HCT116 (cell line): ENCODE results near the gene ELMOD1. TPM values are rescaled to one million over a fixed set of nuclear protein-coding genes. Genes with fewer than 3 reads are reported as not detected.

Source experiments
- ATAC-seq: fragments of 200-7000 bp; cut with Tn5 transposase; 2 replicates; pipeline ENCODE4 v1.9.1; 2020; ENCODE audit warnings: mild to moderate bottlenecking, moderate library complexity
- BruUV-seq: library from RNA; stranded (reverse); fragments of 400-500 nt; replicated peaks from 2 replicates; lab custom pipeline; 2021; lab: Mats Ljungman, UMichigan
- CTCF ChIA-PET: fragments of 300-600 bp; sonication (Branson Sonifier 250); formaldehyde crosslinking; loops from one replicate; lab custom pipeline; 2021; ENCODE audit warnings: antibody characterized with exemption; lab: Charles Lee
- POLR2A ChIA-PET: fragments of 300-600, 350-600 bp; sonication (Branson Sonifier 250); formaldehyde crosslinking; loops from one replicate; lab custom pipeline; 2021; ENCODE audit warnings: antibody characterized with exemption; lab: Charles Lee
- RAD21 ChIA-PET, 2 experiments: fragments of 300-600 bp; sonication (Branson Sonifier 250); formaldehyde crosslinking; loops; one replicate each; lab custom pipeline; 2023; ENCODE audit warnings: low total read pairs in 2 of 2; ENCODE audit not compliant: uncharacterized antibody in 2 of 2, unreplicated experiment in 2 of 2, low non-redundant PET in 1 of 2; lab: Charles Lee
- DNase-seq: peaks from one replicate; pipeline ENCODE4 v3.0.0-alpha.2; 2010; ENCODE audit warnings: low read depth, low spot score
- H2AFZ ChIP-seq: fragments of 200-600 bp; shearing (Covaris generic), sonication (generic); 2 replicates; pipeline ENCODE4 v1.6.1; 2017; ENCODE audit warnings: low read depth, mixed run types, mixed read lengths, antibody characterized with exemption, low read length; ENCODE audit not compliant: poor library complexity, severe bottlenecking
- H3K27ac ChIP-seq: 2 replicates; pipeline ENCODE4 v1.5.1; 2012; ENCODE audit warnings: low read depth, low read length
- H3K27me3 ChIP-seq: fragments of 200-600 bp; sonication (generic); 2 replicates; pipeline ENCODE4 v1.6.1; 2016; ENCODE audit warnings: mixed run types, low read length, mixed read lengths; ENCODE audit not compliant: insufficient read depth
- H3K36me3 ChIP-seq, 2 experiments: fragments of 200-500 bp in 1 of 2; fragments of 200-600 bp in 1 of 2; sonication (Bioruptor generic) in 1 of 2; sonication (generic) in 1 of 2; 2 replicates each; pipeline versions ENCODE4 v1.5.1 to v1.6.1; 2014 to 2016; ENCODE audit warnings: low read length in 2 of 2, inconsistent platforms in 1 of 2, mixed read lengths in 1 of 2, mixed run types in 1 of 2; ENCODE audit not compliant: insufficient read depth in 2 of 2, control insufficient read depth in 1 of 2
- H3K4me1 ChIP-seq, 2 experiments: fragments of 200-600 bp in 1 of 2; sonication (generic) in 1 of 2; 2 replicates each; pipeline versions ENCODE4 v1.5.1 to v1.6.1; 2012 to 2017; ENCODE audit warnings: low read length in 2 of 2, inconsistent platforms in 1 of 2, mild to moderate bottlenecking in 1 of 2, mixed read lengths in 1 of 2, mixed run types in 1 of 2, moderate library complexity in 1 of 2; ENCODE audit not compliant: insufficient read depth in 2 of 2, control insufficient read depth in 1 of 2
- H3K4me2 ChIP-seq: fragments of 200-600 bp; sonication (generic); 2 replicates; pipeline ENCODE4 v1.6.1; 2017; ENCODE audit warnings: mixed run types, low read length, mixed read lengths
- H3K4me3 ChIP-seq, 2 experiments: fragments of 200-600 bp in 1 of 2; sonication (generic) in 1 of 2; replicated peaks in 1 of 2; 2 replicates each; pipeline ENCODE4 v1.5.1; 2011 to 2016; ENCODE audit warnings: low read length in 2 of 2, control low read depth in 1 of 2, low read depth in 1 of 2, mild to moderate bottlenecking in 1 of 2, mixed read lengths in 1 of 2, mixed run types in 1 of 2
- H3K79me2 ChIP-seq: fragments of 200-600 bp; sonication (generic); 2 replicates; pipeline ENCODE4 v1.6.1; 2017; ENCODE audit warnings: mild to moderate bottlenecking, mixed run types, low read length, moderate library complexity, mixed read lengths; ENCODE audit not compliant: insufficient read depth
- H3K9ac ChIP-seq: fragments of 200-600 bp; sonication (generic); 2 replicates; pipeline ENCODE4 v1.6.1; 2016; ENCODE audit warnings: low read length, mixed read lengths
- H3K9me2 ChIP-seq: fragments of 200-600 bp; sonication (generic), shearing (Covaris generic); 2 replicates; pipeline ENCODE4 v1.6.1; 2017; ENCODE audit warnings: mixed run types, mild to moderate bottlenecking, moderate library complexity; ENCODE audit not compliant: insufficient read depth
- H3K9me3 ChIP-seq, 2 experiments: fragments of 200-500 bp in 1 of 2; fragments of 200-600 bp in 1 of 2; sonication (Bioruptor generic) in 1 of 2; sonication (generic) in 1 of 2; 2 replicates each; pipeline ENCODE4 v1.6.1; 2014 to 2017; ENCODE audit warnings: low read length in 2 of 2, mixed read lengths in 2 of 2, inconsistent platforms in 1 of 2, low read depth in 1 of 2, mild to moderate bottlenecking in 1 of 2, mixed run types in 1 of 2, moderate library complexity in 1 of 2; ENCODE audit not compliant: control insufficient read depth in 1 of 2, insufficient read depth in 1 of 2
- H4K20me1 ChIP-seq: fragments of 200-600 bp; sonication (generic), shearing (Covaris generic); 2 replicates; pipeline ENCODE4 v1.6.1; 2017; ENCODE audit warnings: mixed run types, mild to moderate bottlenecking, moderate library complexity; ENCODE audit not compliant: insufficient read depth
- CBX3 ChIP-seq: IDR thresholded peaks from 2 replicates; pipeline ENCODE4 v1.6.1; 2012; ENCODE audit warnings: low read depth
- CEBPB ChIP-seq: IDR thresholded peaks from 2 replicates; pipeline ENCODE4 v1.6.1; 2012; ENCODE audit warnings: low read depth
- CTCF ChIP-seq, 3 experiments: fragments of 200-600 bp in 1 of 3; sonication (generic) in 1 of 3; IDR thresholded peaks in 2 of 3; conservative IDR thresholded peaks in 1 of 3; 2 replicates each; pipeline ENCODE4 v1.5.1; 2012 to 2017; ENCODE audit warnings: low read depth in 2 of 3, low read length in 2 of 3, antibody characterized with exemption in 1 of 3, borderline replicate concordance in 1 of 3, control low read depth in 1 of 3, mild to moderate bottlenecking in 1 of 3, mixed read lengths in 1 of 3, mixed run types in 1 of 3, moderate library complexity in 1 of 3; ENCODE audit not compliant: insufficient read depth in 1 of 3
- EGR1 ChIP-seq: IDR thresholded peaks from 2 replicates; pipeline ENCODE4 v1.6.1; 2012; ENCODE audit warnings: low read depth
- ELF1 ChIP-seq: IDR thresholded peaks from 2 replicates; pipeline ENCODE4 v1.6.1; 2012; ENCODE audit warnings: low read depth, borderline replicate concordance
- EZH2 ChIP-seq: fragments of 200-600 bp; sonication (generic); IDR thresholded peaks from 2 replicates; pipeline ENCODE4 v1.6.1; 2017; ENCODE audit warnings: antibody characterized with exemption, mixed run types
- EZH2phosphoT487 ChIP-seq: fragments of 200-600 bp; IDR thresholded peaks from 2 replicates; pipeline ENCODE4 v1.6.1; 2018; ENCODE audit warnings: antibody characterized with exemption, borderline replicate concordance
- FOSL1 ChIP-seq: IDR thresholded peaks from 2 replicates; pipeline ENCODE4 v1.6.1; 2012; ENCODE audit warnings: low read depth
- JUND ChIP-seq: IDR thresholded peaks from 2 replicates; pipeline ENCODE4 v1.6.1; 2012
- RAD21 ChIP-seq: IDR thresholded peaks from 2 replicates; pipeline ENCODE4 v1.6.1; 2012; ENCODE audit warnings: low read depth, mild to moderate bottlenecking
- REST ChIP-seq: IDR thresholded peaks from 2 replicates; pipeline ENCODE4 v1.6.1; 2012; ENCODE audit warnings: low read depth
- SP1 ChIP-seq: IDR thresholded peaks from 2 replicates; pipeline ENCODE4 v1.6.1; 2012; ENCODE audit warnings: low read depth
- SRF ChIP-seq: IDR thresholded peaks from 2 replicates; pipeline ENCODE4 v1.6.1; 2012; ENCODE audit warnings: low read depth
- TCF7L2 ChIP-seq: IDR thresholded peaks from 2 replicates; pipeline ENCODE4 v1.7.0; 2011; ENCODE audit warnings: borderline replicate concordance, inconsistent platforms; ENCODE audit not compliant: insufficient read depth, insufficient read length; ENCODE audit errors: extremely low read depth
- YY1 ChIP-seq: IDR thresholded peaks from 2 replicates; pipeline ENCODE4 v1.6.1; 2011; ENCODE audit warnings: low read length, low read depth, moderate library complexity, mild to moderate bottlenecking; ENCODE audit not compliant: insufficient replicate concordance; ENCODE audit errors: extremely low read depth
- ZBTB33 ChIP-seq: IDR thresholded peaks from 2 replicates; pipeline ENCODE4 v1.6.1; 2011; ENCODE audit warnings: mild to moderate bottlenecking, low read length, moderate library complexity; ENCODE audit not compliant: insufficient replicate concordance; ENCODE audit errors: extremely low read depth
- ZFX ChIP-seq: fragments of 450-650 bp; IDR thresholded peaks from 2 replicates; pipeline ENCODE4 v1.6.1; 2017
- intact Hi-C: fragments of 100-400 bp; cut with micrococcal nuclease; formaldehyde crosslinking; loops from 2 replicates; pipeline ENCODE4 v1.10.0; 2022
- total RNA-seq: library from RNA; stranded (reverse); gene quantifications from one replicate; pipeline ENCODE4 v1.2.1, GENCODE V29; 2021; ENCODE audit not compliant: unreplicated experiment
- TF ChIP-seq, protein P1 (sequence below): IDR thresholded peaks from 2 replicates; pipeline ENCODE4 v1.6.1; 2012
- TF ChIP-seq, protein P2 (sequence below): IDR thresholded peaks from 2 replicates; pipeline ENCODE4 v1.6.1; 2012

The ELMOD1 gene
- total RNA-seq, 1 experiment from 2014 or later: 2.9 TPM

DNA sequence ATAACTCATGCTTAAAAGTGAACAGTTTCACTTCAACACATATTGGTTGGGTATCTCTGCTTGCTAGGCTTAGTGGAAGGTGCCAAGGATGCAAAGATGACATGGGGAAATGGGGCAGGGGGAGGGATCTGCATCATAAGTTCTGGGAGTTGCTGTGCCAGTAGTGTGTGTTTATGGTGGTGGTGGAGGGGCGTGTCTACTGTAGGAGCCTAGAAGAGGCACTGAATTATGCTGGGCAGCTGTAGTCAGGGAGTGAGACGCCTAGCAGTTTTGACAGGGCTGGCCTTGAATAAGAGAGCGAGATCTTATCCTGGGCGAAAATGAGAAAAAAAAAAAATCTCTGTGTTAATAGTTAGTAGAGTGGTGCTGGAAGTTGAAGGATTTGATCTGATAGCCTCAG, 3.0 kb downstream of the ELMOD1 start:
- no peaks in the 10 kb centered on the region for H3K27me3 ChIP-seq
- no peak overlapping the region for H2AFZ ChIP-seq
- no peaks in the 10 kb centered on the region for H3K36me3 ChIP-seq
- ChIA-PET POLR2A (no interaction called here), RAD21 (no interaction called here), CTCF (no interaction called here)
- ATAC-seq (no peak), DNase-seq (no peak)
- no peaks in the 10 kb centered on the region for H4K20me1 ChIP-seq
- no TSS peak for BruUV-seq
- H3K9me3 ChIP-seq: no peaks in the 10 kb centered on the region; a peak in 1 of 4 replicates
- no peak overlapping the region for H3K4me2 ChIP-seq
- TF ChIP-seq EZH2: no peak
- no peak for TF ChIP-seq RAD21
- no peak for TF ChIP-seq CEBPB
- no peak for TF ChIP-seq TCF7L2
- no peak for TF ChIP-seq CTCF (IDR thresholded peaks at IDR 0.05 in 2 of 3, conservative IDR thresholded peaks at IDR 0.05 in 1 of 3; ENCODE audit: borderline replicate concordance in 1 of 3, insufficient read depth in 1 of 3, low read depth in 2 of 3, low read length in 2 of 3)
- no peak for TF ChIP-seq ZBTB33
- TF ChIP-seq, protein P1, sequence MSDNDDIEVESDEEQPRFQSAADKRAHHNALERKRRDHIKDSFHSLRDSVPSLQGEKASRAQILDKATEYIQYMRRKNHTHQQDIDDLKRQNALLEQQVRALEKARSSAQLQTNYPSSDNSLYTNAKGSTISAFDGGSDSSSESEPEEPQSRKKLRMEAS: no peak
- TF ChIP-seq FOSL1: no peak
- no peak for TF ChIP-seq YY1
- no peak for TF ChIP-seq ZFX
- no peak for TF ChIP-seq EGR1
- TF ChIP-seq, protein P2, sequence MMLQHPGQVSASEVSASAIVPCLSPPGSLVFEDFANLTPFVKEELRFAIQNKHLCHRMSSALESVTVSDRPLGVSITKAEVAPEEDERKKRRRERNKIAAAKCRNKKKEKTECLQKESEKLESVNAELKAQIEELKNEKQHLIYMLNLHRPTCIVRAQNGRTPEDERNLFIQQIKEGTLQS: no peak
- TF ChIP-seq REST: no peak
- TF ChIP-seq JUND: no peak
- no peak for TF ChIP-seq SP1
- no peak for TF ChIP-seq ELF1
- no peak for TF ChIP-seq CBX3
- TF ChIP-seq EZH2phosphoT487: no peak
- TF ChIP-seq SRF: no peak
- no peak overlapping the region for H3K27ac ChIP-seq
- H3K9me2 ChIP-seq: no peaks in the 10 kb centered on the region
- H3K9ac ChIP-seq: no peak overlapping the region
- intact Hi-C loops: no loop called here
- H3K79me2 ChIP-seq: no peaks in the 10 kb centered on the region
- H3K4me3 ChIP-seq: no peak overlapping the region
- peaks cover 0 to 9% of the 10 kb centered on the region in 2 experiments; a peak in 1 of 4 replicates for H3K4me1 ChIP-seq
